GM12878 (cell line): ENCODE data around the gene PALLD. TPM values are rescaled to one million over a fixed set of nuclear protein-coding genes. Genes with fewer than 3 reads are reported as not detected.

ENCODE experiments used
- ATAC-seq: fragments of 200-7000 bp; cut with Tn5 transposase; 3 replicates; pipeline ENCODE4 v1.9.1; 2020; ENCODE audit warnings: mild to moderate bottlenecking, moderate library complexity
- BruUV-seq: library from RNA; stranded (reverse); fragments of 400-500 nt; replicated peaks from 2 replicates; lab custom pipeline; 2021; lab: Mats Ljungman, UMichigan
- CTCF ChIA-PET: fragments of 300-600 bp; sonication (Branson Sonifier 250); formaldehyde crosslinking; extraction: SDS; loops from one replicate; lab custom pipeline; 2021; ENCODE audit warnings: inconsistent platforms; lab: Yijun Ruan, JAX
- POLR2A ChIA-PET: fragments of 350-600 bp; formaldehyde crosslinking; extraction: SDS; loops from one replicate; lab custom pipeline; 2021; ENCODE audit warnings: inconsistent platforms; lab: Charles Lee
- RAD21 ChIA-PET: fragments of 300-600 bp; sonication (Branson Sonifier 250); formaldehyde crosslinking; loops from one replicate; lab custom pipeline; 2023; ENCODE audit warnings: antibody characterized with exemption; ENCODE audit not compliant: unreplicated experiment; lab: Charles Lee
- SMC1A ChIA-PET: fragments of 300-600 bp; sonication (Branson Sonifier 250); formaldehyde crosslinking; loops from one replicate; lab custom pipeline; 2023; ENCODE audit not compliant: unreplicated experiment, uncharacterized antibody; lab: Charles Lee
- DNase-seq: peaks from one replicate; pipeline ENCODE4 v3.0.0-alpha.2; 2011; ENCODE audit warnings: low read depth, low spot score
- FAIRE-seq: peaks from 3 replicates; lab custom pipeline; 2011; peaks lifted over from hg19 to GRCh38; lab: Jason Lieb, UNC
- H2AFZ ChIP-seq: 2 replicates; pipeline ENCODE4 v1.6.0; 2011; ENCODE audit warnings: low read depth, low read length, control low read depth; ENCODE audit not compliant: control insufficient read depth
- H3K27ac ChIP-seq: 2 replicates; pipeline ENCODE4 v1.5.1; 2011; ENCODE audit warnings: control low read depth; ENCODE audit not compliant: control insufficient read depth, insufficient read depth
- H3K27me3 ChIP-seq, 2 experiments: replicated peaks in 1 of 2; 2 replicates each; pipeline versions ENCODE4 v1.6.0 to v1.6.1; 2011; ENCODE audit warnings: low read length in 1 of 2; ENCODE audit not compliant: control insufficient read depth in 2 of 2, insufficient read depth in 2 of 2
- H3K36me3 ChIP-seq, 2 experiments: 2 replicates each; pipeline ENCODE4 v1.5.1; 2011; ENCODE audit warnings: low read length in 1 of 2; ENCODE audit not compliant: control insufficient read depth in 2 of 2, insufficient read depth in 2 of 2
- H3K4me1 ChIP-seq: 2 replicates; pipeline ENCODE4 v1.6.1; 2011; ENCODE audit warnings: mild to moderate bottlenecking, low read length, moderate library complexity, mixed read lengths; ENCODE audit not compliant: control insufficient read depth, insufficient read depth
- H3K4me2 ChIP-seq: 2 replicates; pipeline ENCODE4 v1.6.0; 2011; ENCODE audit warnings: control low read depth; ENCODE audit not compliant: control insufficient read depth, insufficient read depth
- H3K4me3 ChIP-seq: fragments of 200-600 bp; sonication (generic); 2 replicates; pipeline ENCODE4 v1.5.1; 2016
- H3K79me2 ChIP-seq: 2 replicates; pipeline ENCODE4 v1.6.0; 2011; ENCODE audit warnings: low read length; ENCODE audit not compliant: control insufficient read depth, insufficient read depth
- H3K9ac ChIP-seq: 2 replicates; pipeline ENCODE4 v1.8.0; 2011; ENCODE audit warnings: low read length, control low read depth, mixed read lengths; ENCODE audit not compliant: control insufficient read depth, insufficient read depth
- H3K9me3 ChIP-seq: replicated peaks from 3 replicates; pipeline ENCODE4 v1.5.1; 2011; ENCODE audit warnings: mild to moderate bottlenecking, low read length; ENCODE audit not compliant: control insufficient read depth, insufficient read depth
- H4K20me1 ChIP-seq: 2 replicates; pipeline ENCODE4 v1.6.0; 2011; ENCODE audit not compliant: control insufficient read depth, insufficient read depth
- BCL11A ChIP-seq: IDR thresholded peaks from 2 replicates; pipeline ENCODE4 v1.6.1; 2011; ENCODE audit warnings: low read depth, low read length
- BCL3 ChIP-seq: IDR thresholded peaks from 2 replicates; pipeline ENCODE4 v1.6.1; 2011; ENCODE audit warnings: borderline replicate concordance, low read depth, mild to moderate bottlenecking, moderate library complexity, low read length; ENCODE audit not compliant: insufficient read depth, poor library complexity, severe bottlenecking
- MTA2 ChIP-seq: fragments of 450-650 bp; IDR thresholded peaks from 2 replicates; pipeline ENCODE4 v1.6.1; 2016; ENCODE audit warnings: low read depth, mild to moderate bottlenecking, moderate library complexity
- SKIL ChIP-seq: fragments of 450-650 bp; IDR thresholded peaks from 2 replicates; pipeline ENCODE4 v1.6.1; 2017; ENCODE audit warnings: mild to moderate bottlenecking, low read depth, inconsistent platforms; ENCODE audit not compliant: poor library complexity, severe bottlenecking
- STAT3 ChIP-seq: IDR thresholded peaks from 2 replicates; pipeline ENCODE4 v1.6.1; 2011; ENCODE audit warnings: low read depth, low read length, improper control_type of control experiment
- TBL1XR1 ChIP-seq: IDR thresholded peaks from 2 replicates; pipeline ENCODE4 v1.6.1; 2012; ENCODE audit warnings: low read depth, low read length, improper control_type of control experiment
- TCF7 ChIP-seq: IDR thresholded peaks from 2 replicates; pipeline ENCODE4 v1.6.1; 2014; ENCODE audit warnings: antibody characterized with exemption, borderline replicate concordance
- ZBED1 ChIP-seq: IDR thresholded peaks from 2 replicates; pipeline ENCODE4 v1.6.1; 2016; ENCODE audit warnings: borderline replicate concordance
- WGBS: methylation state at CpG from one replicate; pipeline ENCODE4 v1.1.6; 2016; ENCODE audit warnings: low lambda C conversion rate; ENCODE audit not compliant: insufficient replicate concordance, insufficient coverage; ENCODE audit errors: missing lambda C conversion rate; 5-methylcytosine and 5-hydroxymethylcytosine counted together
- in situ Hi-C: fragments of 300-500 bp; cut with MboI; formaldehyde crosslinking; loops from 9 replicates; pipeline ENCODE4 v1.14.3; 2018; ENCODE audit warnings: mixed read lengths
- intact Hi-C: fragments of 100-400 bp; cut with micrococcal nuclease; formaldehyde crosslinking; loops from one replicate; pipeline ENCODE4 v1.14.2; 2022; ENCODE audit not compliant: unreplicated experiment
- polyA plus RNA-seq, 11 experiments: library from polyadenylated mRNA; depleted of rRNA in 4 of 11; unstranded in 6 of 11; stranded (reverse) in 5 of 11; fragments of >200 nt; fragmentation: Nextera tagmentation in 4 of 11; fragmentation: Illumina TruSeq in 1 of 11; extraction: Ambion mirVana in 4 of 11; extraction: Trizol in 1 of 11; gene quantifications; 1 replicate in 1 of 11; 2 replicates in 10 of 11; pipeline versions ENCODE4 v1.2.1 to v1.2.3, GENCODE V29; 2011 to 2016; ENCODE audit warnings: inconsistent platforms in 2 of 11, missing spikeins in 2 of 11, low read depth in 1 of 11
- total RNA-seq, 4 experiments: library from RNA; depleted of rRNA in 3 of 4; stranded (reverse); fragments of >200 nt in 3 of 4; fragmentation: Illumina TruSeq in 1 of 4; extraction: Trizol in 1 of 4; gene quantifications; 2 replicates each; pipeline versions ENCODE4 v1.2.1 to v1.2.3, GENCODE V29; 2013 to 2021

Gene PALLD
- total and polyA plus RNA-seq, 10 of the 15 experiments (the other 5 are each of a cell fraction or from before 2014, with no cell fraction given) = 1.0 to 7.7 (median 1.7) TPM

DNA sequence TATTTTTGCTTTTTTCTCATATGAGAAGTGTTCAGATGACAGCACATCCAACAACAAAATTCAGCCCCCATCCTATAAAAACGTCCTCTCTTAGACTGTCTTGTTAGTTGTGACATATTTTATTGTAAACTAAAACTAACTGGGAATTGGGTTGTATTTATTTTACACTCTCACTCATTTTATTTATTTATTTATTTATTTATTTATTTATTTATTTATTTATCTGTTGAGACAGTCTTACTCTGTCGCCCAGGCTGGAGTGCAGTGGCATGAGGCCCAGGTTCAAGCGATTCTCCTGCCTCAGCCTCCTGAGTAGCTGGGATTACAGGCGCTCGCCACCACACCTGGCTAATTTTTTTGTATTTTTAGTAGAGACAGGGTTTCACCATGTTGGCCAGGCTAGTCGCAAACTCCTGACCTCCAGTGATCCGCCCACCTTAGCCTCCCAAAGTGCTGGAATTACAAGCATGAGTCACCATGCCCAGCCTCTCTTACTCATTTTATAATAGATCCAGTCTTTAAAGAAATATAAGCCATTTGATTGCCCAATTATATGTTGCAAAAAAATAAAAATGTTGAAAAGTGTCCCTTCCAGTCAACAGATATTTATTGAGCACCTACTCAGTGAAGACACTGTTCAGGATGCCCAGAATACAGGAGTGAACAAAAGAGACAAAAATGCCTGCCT lies 44.6 kb downstream of the PALLD start (continued):
- no peak for TF ChIP-seq BCL11A
- no peak for TF ChIP-seq STAT3
- TF ChIP-seq MTA2 = no peak
- no peak for TF ChIP-seq ZBED1
- no peak for TF ChIP-seq SKIL
- TF ChIP-seq, all 136 proteins: peak for 0

DNA sequence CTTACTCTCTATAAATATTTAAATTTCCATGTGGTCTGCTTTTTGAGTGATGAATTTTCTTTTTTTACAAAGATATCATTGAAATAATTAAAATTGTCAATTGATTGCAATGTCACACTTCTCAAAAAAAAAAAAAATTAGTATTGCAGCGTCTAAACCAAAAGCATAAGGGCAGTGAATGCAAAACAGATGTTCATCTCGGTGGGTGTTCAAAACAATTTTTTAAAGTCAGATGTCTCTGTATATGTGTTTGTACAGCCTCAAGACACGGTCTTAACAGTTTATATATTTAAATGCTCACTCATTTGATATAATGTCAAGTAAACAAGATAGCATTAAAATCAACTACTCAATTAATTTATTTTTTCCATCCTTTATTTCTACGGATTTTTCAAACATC lies 52.3 kb downstream of the PALLD start:
- intact Hi-C loops = no loop called here
- FAIRE-seq (no peak), ATAC-seq (no peak), DNase-seq (no peak)
- CTCF ChIA-PET = interaction anchor here (1.5 kb wide), 1 partner anchor 366 kb away, joined by 5 read pairs; no protein-coding TSS in a partner anchor
- H3K9me3 ChIP-seq = no peaks in the 10 kb centered on the region
- in situ Hi-C loops = no loop called here
- no peaks in the 10 kb centered on the region for H3K36me3 ChIP-seq
- POLR2A ChIA-PET = no interaction called here
- TF ChIP-seq TBL1XR1 (no peak), TCF7 (no peak), BCL3 (no peak)
- no peak overlapping the region for H3K27ac ChIP-seq
- H3K79me2 ChIP-seq = no peaks in the 10 kb centered on the region
- WGBS = 41% methylated on average over 4 of the region's 4 CpGs
- H3K4me3 ChIP-seq = no peak overlapping the region
- SMC1A ChIA-PET = no interaction called here
- RAD21 ChIA-PET = no interaction called here
- no peaks in the 10 kb centered on the region for H3K27me3 ChIP-seq
- no peaks in the 10 kb centered on the region for H4K20me1 ChIP-seq
- no TSS peak for BruUV-seq
- H3K4me2 ChIP-seq = no peak overlapping the region
- no peak overlapping the region for H3K9ac ChIP-seq
- H3K4me1 ChIP-seq = no peaks in the 10 kb centered on the region
- H2AFZ ChIP-seq = no peak overlapping the region
